H1 (cell line): Measurements from ENCODE around the gene CD52. TPM values are rescaled to one million over a fixed set of nuclear protein-coding genes. Genes with fewer than 3 reads are reported as not detected.

Source experiments
- RXRA ChIP-seq: IDR thresholded peaks from 2 replicates; pipeline ENCODE4 v1.6.1; 2011; ENCODE audit warnings: low read depth, mild to moderate bottlenecking, low read length, moderate library complexity; ENCODE audit not compliant: insufficient read depth
- polyA plus RNA-seq, 7 experiments: library from polyadenylated mRNA; depleted of rRNA in 3 of 7; stranded (reverse) in 5 of 7; unstranded in 2 of 7; fragments of >200 nt in 5 of 7; fragments of 200-250 nt in 2 of 7; gene quantifications; 1 replicate in 5 of 7; 2 replicates in 1 of 7; 4 replicates in 1 of 7; pipeline versions ENCODE4 v1.2.1 to v1.2.3, GENCODE V29; 2011 to 2013; ENCODE audit warnings: missing spikeins in 2 of 7, mixed read lengths in 2 of 7
- total RNA-seq: library from RNA; stranded (reverse); fragmentation: NEBNext Ultra II Directional; extraction: Animal tissue kit (Norgen Biotek cat#: 25700); gene quantifications from 2 replicates; pipeline ENCODE4 v1.2.1, GENCODE V29; 2021
- TF ChIP-seq, protein P1 (sequence below): fragments of 300-600 bp; sonication (generic); IDR thresholded peaks from 2 replicates; pipeline ENCODE4 v1.7.1; 2012; ENCODE audit warnings: low read length, moderate library complexity, mild to moderate bottlenecking, inconsistent platforms; ENCODE audit not compliant: insufficient replicate concordance

Gene CD52
- total and polyA plus RNA-seq, 2 of the 8 experiments (the other 6 are each of a cell fraction or from before 2014, with no cell fraction given) = 2.4 to 3.1 TPM

DNA sequence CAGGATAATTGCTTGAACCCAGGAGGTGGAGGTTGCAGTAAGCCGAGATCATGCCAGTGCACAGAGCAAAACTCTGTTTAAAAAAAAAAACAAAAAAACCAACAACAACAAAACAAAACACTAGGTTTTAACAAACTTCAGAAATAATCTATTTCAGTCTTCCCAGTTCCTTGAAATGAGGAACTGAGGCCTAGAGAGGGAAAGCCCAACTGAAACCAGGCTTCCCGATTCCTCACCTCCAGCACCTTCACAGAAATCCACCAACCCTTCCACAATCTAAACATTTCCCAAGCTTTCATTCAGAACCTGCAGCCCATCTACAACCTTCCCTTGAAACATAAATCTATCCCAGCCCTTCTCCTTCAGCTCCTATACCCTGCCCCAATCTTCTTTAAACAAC, 612 bp upstream of the CD52 start (continued):
- TF ChIP-seq, protein P1, sequence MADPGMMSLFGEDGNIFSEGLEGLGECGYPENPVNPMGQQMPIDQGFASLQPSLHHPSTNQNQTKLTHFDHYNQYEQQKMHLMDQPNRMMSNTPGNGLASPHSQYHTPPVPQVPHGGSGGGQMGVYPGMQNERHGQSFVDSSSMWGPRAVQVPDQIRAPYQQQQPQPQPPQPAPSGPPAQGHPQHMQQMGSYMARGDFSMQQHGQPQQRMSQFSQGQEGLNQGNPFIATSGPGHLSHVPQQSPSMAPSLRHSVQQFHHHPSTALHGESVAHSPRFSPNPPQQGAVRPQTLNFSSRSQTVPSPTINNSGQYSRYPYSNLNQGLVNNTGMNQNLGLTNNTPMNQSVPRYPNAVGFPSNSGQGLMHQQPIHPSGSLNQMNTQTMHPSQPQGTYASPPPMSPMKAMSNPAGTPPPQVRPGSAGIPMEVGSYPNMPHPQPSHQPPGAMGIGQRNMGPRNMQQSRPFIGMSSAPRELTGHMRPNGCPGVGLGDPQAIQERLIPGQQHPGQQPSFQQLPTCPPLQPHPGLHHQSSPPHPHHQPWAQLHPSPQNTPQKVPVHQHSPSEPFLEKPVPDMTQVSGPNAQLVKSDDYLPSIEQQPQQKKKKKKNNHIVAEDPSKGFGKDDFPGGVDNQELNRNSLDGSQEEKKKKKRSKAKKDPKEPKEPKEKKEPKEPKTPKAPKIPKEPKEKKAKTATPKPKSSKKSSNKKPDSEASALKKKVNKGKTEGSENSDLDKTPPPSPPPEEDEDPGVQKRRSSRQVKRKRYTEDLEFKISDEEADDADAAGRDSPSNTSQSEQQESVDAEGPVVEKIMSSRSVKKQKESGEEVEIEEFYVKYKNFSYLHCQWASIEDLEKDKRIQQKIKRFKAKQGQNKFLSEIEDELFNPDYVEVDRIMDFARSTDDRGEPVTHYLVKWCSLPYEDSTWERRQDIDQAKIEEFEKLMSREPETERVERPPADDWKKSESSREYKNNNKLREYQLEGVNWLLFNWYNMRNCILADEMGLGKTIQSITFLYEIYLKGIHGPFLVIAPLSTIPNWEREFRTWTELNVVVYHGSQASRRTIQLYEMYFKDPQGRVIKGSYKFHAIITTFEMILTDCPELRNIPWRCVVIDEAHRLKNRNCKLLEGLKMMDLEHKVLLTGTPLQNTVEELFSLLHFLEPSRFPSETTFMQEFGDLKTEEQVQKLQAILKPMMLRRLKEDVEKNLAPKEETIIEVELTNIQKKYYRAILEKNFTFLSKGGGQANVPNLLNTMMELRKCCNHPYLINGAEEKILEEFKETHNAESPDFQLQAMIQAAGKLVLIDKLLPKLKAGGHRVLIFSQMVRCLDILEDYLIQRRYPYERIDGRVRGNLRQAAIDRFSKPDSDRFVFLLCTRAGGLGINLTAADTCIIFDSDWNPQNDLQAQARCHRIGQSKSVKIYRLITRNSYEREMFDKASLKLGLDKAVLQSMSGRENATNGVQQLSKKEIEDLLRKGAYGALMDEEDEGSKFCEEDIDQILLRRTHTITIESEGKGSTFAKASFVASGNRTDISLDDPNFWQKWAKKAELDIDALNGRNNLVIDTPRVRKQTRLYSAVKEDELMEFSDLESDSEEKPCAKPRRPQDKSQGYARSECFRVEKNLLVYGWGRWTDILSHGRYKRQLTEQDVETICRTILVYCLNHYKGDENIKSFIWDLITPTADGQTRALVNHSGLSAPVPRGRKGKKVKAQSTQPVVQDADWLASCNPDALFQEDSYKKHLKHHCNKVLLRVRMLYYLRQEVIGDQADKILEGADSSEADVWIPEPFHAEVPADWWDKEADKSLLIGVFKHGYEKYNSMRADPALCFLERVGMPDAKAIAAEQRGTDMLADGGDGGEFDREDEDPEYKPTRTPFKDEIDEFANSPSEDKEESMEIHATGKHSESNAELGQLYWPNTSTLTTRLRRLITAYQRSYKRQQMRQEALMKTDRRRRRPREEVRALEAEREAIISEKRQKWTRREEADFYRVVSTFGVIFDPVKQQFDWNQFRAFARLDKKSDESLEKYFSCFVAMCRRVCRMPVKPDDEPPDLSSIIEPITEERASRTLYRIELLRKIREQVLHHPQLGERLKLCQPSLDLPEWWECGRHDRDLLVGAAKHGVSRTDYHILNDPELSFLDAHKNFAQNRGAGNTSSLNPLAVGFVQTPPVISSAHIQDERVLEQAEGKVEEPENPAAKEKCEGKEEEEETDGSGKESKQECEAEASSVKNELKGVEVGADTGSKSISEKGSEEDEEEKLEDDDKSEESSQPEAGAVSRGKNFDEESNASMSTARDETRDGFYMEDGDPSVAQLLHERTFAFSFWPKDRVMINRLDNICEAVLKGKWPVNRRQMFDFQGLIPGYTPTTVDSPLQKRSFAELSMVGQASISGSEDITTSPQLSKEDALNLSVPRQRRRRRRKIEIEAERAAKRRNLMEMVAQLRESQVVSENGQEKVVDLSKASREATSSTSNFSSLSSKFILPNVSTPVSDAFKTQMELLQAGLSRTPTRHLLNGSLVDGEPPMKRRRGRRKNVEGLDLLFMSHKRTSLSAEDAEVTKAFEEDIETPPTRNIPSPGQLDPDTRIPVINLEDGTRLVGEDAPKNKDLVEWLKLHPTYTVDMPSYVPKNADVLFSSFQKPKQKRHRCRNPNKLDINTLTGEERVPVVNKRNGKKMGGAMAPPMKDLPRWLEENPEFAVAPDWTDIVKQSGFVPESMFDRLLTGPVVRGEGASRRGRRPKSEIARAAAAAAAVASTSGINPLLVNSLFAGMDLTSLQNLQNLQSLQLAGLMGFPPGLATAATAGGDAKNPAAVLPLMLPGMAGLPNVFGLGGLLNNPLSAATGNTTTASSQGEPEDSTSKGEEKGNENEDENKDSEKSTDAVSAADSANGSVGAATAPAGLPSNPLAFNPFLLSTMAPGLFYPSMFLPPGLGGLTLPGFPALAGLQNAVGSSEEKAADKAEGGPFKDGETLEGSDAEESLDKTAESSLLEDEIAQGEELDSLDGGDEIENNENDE = no peak
- no peak for TF ChIP-seq RXRA
